Vagina (tissue), 2 donors: ENCODE results near the gene SNRNP200. TPM values are rescaled to one million over a fixed set of nuclear protein-coding genes. Genes with fewer than 3 reads are reported as not detected.

Experiments used
- DNase-seq, 2 donors: peaks; one replicate each; pipeline ENCODE4 v3.0.0-alpha.2; 2017; ENCODE audit errors: extremely low spot score in 2 of 2
- H3K27ac ChIP-seq: fragments of 200-600 bp; sonication (generic); one replicate; pipeline ENCODE4 v1.5.1; 2019
- H3K27me3 ChIP-seq: fragments of 200-600 bp; sonication (generic); one replicate; pipeline ENCODE4 v1.5.1; 2019
- H3K36me3 ChIP-seq, 2 donors: fragments of 200-600 bp; sonication (generic); one replicate each; pipeline ENCODE4 v1.5.1; 2017 to 2019
- H3K4me1 ChIP-seq: fragments of 200-600 bp; sonication (generic); one replicate; pipeline ENCODE4 v1.5.1; 2019
- H3K4me3 ChIP-seq, 2 donors: fragments of 200-600 bp; sonication (generic); 1 replicate in 1 of 2; 2 replicates in 1 of 2; pipeline ENCODE4 v1.5.1; 2016 to 2019
- H3K9me3 ChIP-seq: fragments of 200-600 bp; sonication (generic); one replicate; pipeline ENCODE4 v1.5.1; 2019
- POLR2A ChIP-seq, 2 donors: fragments of 450-650 bp; IDR thresholded peaks; one replicate each; pipeline ENCODE4 v1.6.1; 2017; ENCODE audit warnings: antibody characterized with exemption in 2 of 2, mild to moderate bottlenecking in 2 of 2, moderate library complexity in 2 of 2
- POLR2AphosphoS5 ChIP-seq, 2 donors: sonication (generic); formaldehyde crosslinking; IDR thresholded peaks; one replicate each; pipeline ENCODE4 v1.9.0; 2017; ENCODE audit warnings: antibody characterized with exemption in 2 of 2, mild to moderate bottlenecking in 2 of 2, low read depth in 1 of 2; ENCODE audit not compliant: insufficient read depth in 1 of 2
- intact Hi-C: fragments of 100-400 bp; cut with DNase I; formaldehyde crosslinking; loops from one replicate; pipeline ENCODE4 v1.15.1; 2023
- total RNA-seq: library from RNA; depleted of rRNA; stranded (reverse); fragments of >200 nt; gene quantifications from one replicate; pipeline ENCODE4 v1.2.3, GENCODE V29; 2016
- TF ChIP-seq, protein P1 (sequence below), 3 experiments: fragments of 450-650 bp in 2 of 3; fragments of 200-600 bp in 1 of 3; sonication (generic) in 1 of 3; IDR thresholded peaks; one replicate each; pipeline ENCODE4 v1.5.1; 2017 to 2019; ENCODE audit warnings: antibody characterized with exemption in 3 of 3, mild to moderate bottlenecking in 2 of 3, moderate library complexity in 2 of 3

The SNRNP200 gene
- total RNA-seq, 1 donor from 2014 or later, result 129 TPM

DNA sequence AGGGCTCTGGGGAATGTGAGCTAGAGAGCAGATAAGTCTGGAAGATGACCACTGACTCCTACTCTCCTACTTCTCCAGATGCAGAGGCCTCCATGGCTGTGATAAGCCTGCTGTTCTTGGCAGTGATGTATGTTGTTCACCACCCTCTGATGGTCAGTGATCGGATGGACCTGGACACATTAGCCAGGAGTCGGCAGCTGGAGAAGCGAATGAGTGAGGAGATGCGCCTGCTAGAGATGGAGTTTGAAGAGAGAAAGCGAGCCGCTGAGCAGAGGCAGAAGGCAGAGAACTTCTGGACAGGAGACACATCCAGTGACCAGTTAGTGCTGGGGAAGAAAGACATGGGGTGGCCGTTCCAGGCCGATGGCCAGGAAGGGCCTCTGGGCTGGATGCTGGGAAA is 21.2 kb upstream of the SNRNP200 start:
- Histone ChIP-seq H3K27ac (no peak overlapping the region), H3K4me3 (no peak overlapping the region), H3K9me3 (no peaks in the 10 kb centered on the region), H3K4me1 (peaks cover 24% of the 10 kb centered on the region), H3K27me3 (no peaks in the 10 kb centered on the region), H3K36me3 (no peaks in the 10 kb centered on the region)
- intact Hi-C loops, result no loop called here
- TF ChIP-seq POLR2AphosphoS5 (IDR thresholded peaks at IDR 0.05; ENCODE audit: insufficient read depth in 1 of 2, low read depth in 1 of 2) (no peak), POLR2A (IDR thresholded peaks at IDR 0.05) (no peak)
- TF ChIP-seq, protein P1, sequence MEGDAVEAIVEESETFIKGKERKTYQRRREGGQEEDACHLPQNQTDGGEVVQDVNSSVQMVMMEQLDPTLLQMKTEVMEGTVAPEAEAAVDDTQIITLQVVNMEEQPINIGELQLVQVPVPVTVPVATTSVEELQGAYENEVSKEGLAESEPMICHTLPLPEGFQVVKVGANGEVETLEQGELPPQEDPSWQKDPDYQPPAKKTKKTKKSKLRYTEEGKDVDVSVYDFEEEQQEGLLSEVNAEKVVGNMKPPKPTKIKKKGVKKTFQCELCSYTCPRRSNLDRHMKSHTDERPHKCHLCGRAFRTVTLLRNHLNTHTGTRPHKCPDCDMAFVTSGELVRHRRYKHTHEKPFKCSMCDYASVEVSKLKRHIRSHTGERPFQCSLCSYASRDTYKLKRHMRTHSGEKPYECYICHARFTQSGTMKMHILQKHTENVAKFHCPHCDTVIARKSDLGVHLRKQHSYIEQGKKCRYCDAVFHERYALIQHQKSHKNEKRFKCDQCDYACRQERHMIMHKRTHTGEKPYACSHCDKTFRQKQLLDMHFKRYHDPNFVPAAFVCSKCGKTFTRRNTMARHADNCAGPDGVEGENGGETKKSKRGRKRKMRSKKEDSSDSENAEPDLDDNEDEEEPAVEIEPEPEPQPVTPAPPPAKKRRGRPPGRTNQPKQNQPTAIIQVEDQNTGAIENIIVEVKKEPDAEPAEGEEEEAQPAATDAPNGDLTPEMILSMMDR (IDR thresholded peaks at IDR 0.05), result no peak
- DNase-seq, result no peak

DNA sequence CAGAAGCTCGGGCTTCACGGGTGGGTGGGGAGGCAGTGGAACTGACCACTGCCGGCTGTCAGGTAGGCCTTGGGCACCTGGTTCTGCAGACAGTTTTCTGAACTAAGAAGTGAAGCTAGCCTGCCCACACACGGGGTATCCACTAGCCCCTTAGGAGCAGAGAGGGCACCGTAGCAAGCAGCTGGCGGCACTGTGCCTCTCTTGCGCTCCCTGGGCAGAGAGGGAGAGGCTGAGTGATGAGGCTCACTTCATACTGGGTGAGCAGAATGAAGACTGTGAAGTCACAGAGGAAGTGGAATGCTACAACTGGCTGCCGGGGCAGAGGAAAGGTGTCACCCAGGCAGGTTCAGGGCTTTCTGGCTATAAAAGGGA is 20.5 kb upstream of the SNRNP200 start:
- Histone ChIP-seq H3K9me3 (no peaks in the 10 kb centered on the region), H3K27ac (peak overlapping the region; percentile 58), H3K4me3 (peak overlapping the region; percentile 51 to 56), H3K4me1 (peaks cover 27% of the 10 kb centered on the region), H3K36me3 (no peaks in the 10 kb centered on the region), H3K27me3 (no peaks in the 10 kb centered on the region)
- intact Hi-C loops, result no loop called here
- TF ChIP-seq, protein P1 (IDR thresholded peaks at IDR 0.05), result no peak
- TF ChIP-seq POLR2AphosphoS5 (IDR thresholded peaks at IDR 0.05; ENCODE audit: insufficient read depth in 1 of 2, low read depth in 1 of 2), result peak in 1 of 2 donors; percentile 61
- no peak for TF ChIP-seq POLR2A (IDR thresholded peaks at IDR 0.05)
- DNase-seq, result no peak

DNA sequence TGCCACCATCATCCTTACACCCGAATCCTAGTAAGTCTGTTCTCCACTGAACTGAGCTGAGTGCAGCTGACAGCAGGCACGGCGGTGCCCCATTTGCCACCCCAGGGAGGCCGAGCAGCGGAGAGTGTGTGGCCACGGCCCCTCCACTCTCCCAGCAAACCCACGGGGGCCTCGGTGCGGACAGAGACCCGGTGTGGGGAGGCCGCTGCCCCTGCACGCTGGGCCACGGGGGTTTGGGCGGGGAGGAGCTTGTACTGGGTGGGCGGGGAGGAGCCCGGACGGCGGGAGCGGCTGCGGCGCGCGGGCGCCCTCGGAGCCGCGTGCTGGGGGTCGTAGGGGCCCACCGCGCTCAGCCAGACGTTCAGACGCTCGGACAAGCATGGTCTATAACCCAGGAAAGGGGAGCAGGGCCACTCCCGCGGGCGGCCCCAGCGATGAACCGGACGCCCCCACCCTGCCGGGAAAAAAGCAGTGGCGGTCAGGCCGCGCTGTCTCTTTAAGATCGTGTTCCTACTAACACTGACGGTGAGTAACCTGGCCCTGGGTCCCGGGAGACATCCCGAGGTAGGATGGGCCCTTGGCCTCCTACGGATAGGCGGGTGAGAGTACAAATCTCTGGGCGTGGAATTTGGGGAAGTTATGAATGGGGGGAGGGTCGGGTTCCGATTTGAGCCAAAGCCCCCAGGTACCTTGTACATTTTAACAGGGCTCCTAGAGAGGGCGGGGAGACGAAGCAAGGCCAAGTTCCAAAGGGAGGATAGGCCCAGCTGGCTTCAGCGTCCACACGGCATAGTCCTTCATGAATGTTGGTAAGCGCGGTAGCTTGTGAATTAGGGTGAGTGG is 19.9 kb upstream of the SNRNP200 start, which contains the start of gene ITPRIPL1:
TSS of gene ITPRIPL1 (plus strand) at position 277 of the 843 bp plus-strand sequence. CDS start at position 800, 523 bp downstream.
- Histone ChIP-seq H3K4me3 (peak within 1 kb of the TSS; percentile 51 to 56), H3K9me3 (no peaks in the 10 kb centered on the region), H3K27me3 (no peaks in the 10 kb centered on the region), H3K27ac (peak within 1 kb of the TSS; percentile 58), H3K4me1 (peaks cover 33% of the 10 kb centered on the region), H3K36me3 (no peaks in the 10 kb centered on the region)
- intact Hi-C loops, result no loop called here
- TF ChIP-seq POLR2A (IDR thresholded peaks at IDR 0.05) (no peak), POLR2AphosphoS5 (IDR thresholded peaks at IDR 0.05; ENCODE audit: insufficient read depth in 1 of 2, low read depth in 1 of 2) (no peak)
- TF ChIP-seq, protein P1 (IDR thresholded peaks at IDR 0.05), result no peak
- no peak for DNase-seq

DNA sequence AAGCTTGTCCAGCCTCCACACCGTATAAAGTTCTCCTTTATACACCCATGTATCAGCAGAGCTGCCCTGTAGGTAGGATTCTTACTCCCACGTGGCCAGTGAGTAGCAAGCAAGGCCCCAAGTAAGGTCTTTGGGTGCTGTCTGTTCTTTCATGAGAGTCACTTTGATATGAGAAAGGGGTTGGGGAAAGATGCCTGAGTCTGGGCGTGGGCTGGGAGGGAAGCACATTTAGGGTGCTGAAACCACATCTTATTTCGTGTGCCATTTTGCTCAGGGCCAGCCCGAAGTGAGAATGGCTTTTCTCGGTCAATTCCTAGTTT is 19.3 kb upstream of the SNRNP200 start:
- H3K4me1 ChIP-seq, result peaks cover 33% of the 10 kb centered on the region
- no peaks in the 10 kb centered on the region for H3K36me3 ChIP-seq
- no peaks in the 10 kb centered on the region for H3K9me3 ChIP-seq
- H3K27me3 ChIP-seq, result no peaks in the 10 kb centered on the region
- TF ChIP-seq, protein P1 (IDR thresholded peaks at IDR 0.05), result no peak
- no peak for TF ChIP-seq POLR2AphosphoS5 (IDR thresholded peaks at IDR 0.05; ENCODE audit: insufficient read depth in 1 of 2, low read depth in 1 of 2)
- no peak for TF ChIP-seq POLR2A (IDR thresholded peaks at IDR 0.05)
- intact Hi-C loops, result no loop called here
- no peak for DNase-seq
- peak overlapping the region; percentile 51 to 56 for H3K4me3 ChIP-seq
- H3K27ac ChIP-seq, result peak overlapping the region; percentile 58

DNA sequence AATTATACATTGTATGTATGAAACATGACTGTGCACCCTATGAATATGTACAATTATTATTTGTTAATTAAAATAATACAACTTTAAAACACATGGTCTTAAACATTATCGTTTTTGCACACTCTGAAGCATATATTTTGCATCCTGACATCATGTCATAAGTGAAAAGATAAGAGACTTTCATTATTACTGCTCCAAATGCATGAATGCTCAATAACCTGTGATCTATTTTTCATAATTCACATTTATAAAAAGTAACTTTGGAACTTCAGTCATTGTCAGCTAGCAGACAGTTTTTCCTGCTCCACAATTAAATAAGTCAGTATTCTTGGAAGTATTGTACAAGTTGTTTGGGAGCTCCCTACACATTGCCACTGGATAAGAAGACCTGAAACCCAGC is 18.5 kb upstream of the SNRNP200 start:
- H3K27me3 ChIP-seq, result no peaks in the 10 kb centered on the region
- H3K36me3 ChIP-seq, result no peaks in the 10 kb centered on the region
- DNase-seq, result no peak
- intact Hi-C loops, result no loop called here
- TF ChIP-seq POLR2A (IDR thresholded peaks at IDR 0.05) (no peak), POLR2AphosphoS5 (IDR thresholded peaks at IDR 0.05; ENCODE audit: insufficient read depth in 1 of 2, low read depth in 1 of 2) (no peak)
- TF ChIP-seq, protein P1 (IDR thresholded peaks at IDR 0.05), result no peak
- H3K9me3 ChIP-seq, result no peaks in the 10 kb centered on the region
- no peak overlapping the region for H3K27ac ChIP-seq
- H3K4me3 ChIP-seq, result no peak overlapping the region
- H3K4me1 ChIP-seq, result peaks cover 33% of the 10 kb centered on the region
